ENCODE data around the gene TRNP1.
A peak's percentile ranks its signal among the peaks of the same experiment; 100 is the strongest.

TRNP1 gene

DNA sequence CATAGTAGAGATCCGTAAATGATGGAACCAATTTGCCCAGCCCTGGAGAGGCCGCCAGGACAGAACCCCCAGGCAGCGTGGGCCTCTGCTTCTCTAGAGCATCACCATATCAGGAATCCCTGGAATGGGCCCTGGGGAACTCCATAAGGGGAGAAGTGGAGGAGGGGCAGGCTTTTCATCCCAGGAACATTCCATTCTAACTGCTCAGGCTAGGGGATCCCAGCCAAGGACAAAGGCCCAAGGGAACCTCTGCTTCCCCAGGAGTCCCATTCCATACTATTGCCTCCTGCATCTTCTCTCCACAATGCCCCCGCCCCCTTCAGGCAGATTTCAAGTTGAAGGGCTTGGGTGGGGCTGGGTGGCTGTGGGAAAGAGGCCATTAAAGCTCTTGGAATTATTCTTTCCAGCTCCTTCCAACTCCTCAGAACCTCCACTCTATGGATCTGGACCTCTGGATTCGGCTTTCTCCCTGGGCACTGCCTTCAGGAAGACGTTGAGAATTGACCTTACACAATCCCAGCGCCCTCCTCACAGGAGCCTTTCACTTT is 6.0 kb downstream of the TRNP1 start:
- peak; percentile 84 to 96 for DNase-seq
- TF ChIP-seq, protein P1, sequence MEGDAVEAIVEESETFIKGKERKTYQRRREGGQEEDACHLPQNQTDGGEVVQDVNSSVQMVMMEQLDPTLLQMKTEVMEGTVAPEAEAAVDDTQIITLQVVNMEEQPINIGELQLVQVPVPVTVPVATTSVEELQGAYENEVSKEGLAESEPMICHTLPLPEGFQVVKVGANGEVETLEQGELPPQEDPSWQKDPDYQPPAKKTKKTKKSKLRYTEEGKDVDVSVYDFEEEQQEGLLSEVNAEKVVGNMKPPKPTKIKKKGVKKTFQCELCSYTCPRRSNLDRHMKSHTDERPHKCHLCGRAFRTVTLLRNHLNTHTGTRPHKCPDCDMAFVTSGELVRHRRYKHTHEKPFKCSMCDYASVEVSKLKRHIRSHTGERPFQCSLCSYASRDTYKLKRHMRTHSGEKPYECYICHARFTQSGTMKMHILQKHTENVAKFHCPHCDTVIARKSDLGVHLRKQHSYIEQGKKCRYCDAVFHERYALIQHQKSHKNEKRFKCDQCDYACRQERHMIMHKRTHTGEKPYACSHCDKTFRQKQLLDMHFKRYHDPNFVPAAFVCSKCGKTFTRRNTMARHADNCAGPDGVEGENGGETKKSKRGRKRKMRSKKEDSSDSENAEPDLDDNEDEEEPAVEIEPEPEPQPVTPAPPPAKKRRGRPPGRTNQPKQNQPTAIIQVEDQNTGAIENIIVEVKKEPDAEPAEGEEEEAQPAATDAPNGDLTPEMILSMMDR (IDR thresholded peaks at IDR 0.05), result peak in 1 of 2 experiments; percentile 11
- peak overlapping the region; percentile 89 to 90 for H3K27ac ChIP-seq
- no peaks in the 10 kb centered on the region for H3K9me3 ChIP-seq
- H3K4me1 ChIP-seq, result peaks cover 0 to 96% (median 77%) of the 10 kb centered on the region in 4 donors
- peaks cover 7 to 19% (median 9%) of the 10 kb centered on the region in 3 donors for H3K36me3 ChIP-seq
- no peaks in the 10 kb centered on the region for H3K27me3 ChIP-seq
- no peak overlapping the region for H3K4me3 ChIP-seq
- intact Hi-C loops (cut with DNase I; ENCODE audit: low total_unique reads), result loop anchor here (1.0 to 5.0 kb wide), 2 partner anchors 12 to 33 kb away; no protein-coding TSS in a partner anchor

GRCh38 chr1:27000090-27000816 is 6.8 kb downstream of the TRNP1 start:
- DNase-seq, result no peak
- intact Hi-C loops (cut with DNase I; ENCODE audit: low total_unique reads), result no loop called here
- peaks cover 0 to 96% (median 78%) of the 10 kb centered on the region in 4 donors for H3K4me1 ChIP-seq
- no peak overlapping the region for H3K4me3 ChIP-seq
- peak overlapping the region; percentile 89 to 90 for H3K27ac ChIP-seq
- TF ChIP-seq, protein P1 (IDR thresholded peaks at IDR 0.05), result no peak
- H3K27me3 ChIP-seq, result no peaks in the 10 kb centered on the region
- H3K9me3 ChIP-seq, result no peaks in the 10 kb centered on the region
- peaks cover 12 to 26% (median 16%) of the 10 kb centered on the region in 3 donors for H3K36me3 ChIP-seq

DNA sequence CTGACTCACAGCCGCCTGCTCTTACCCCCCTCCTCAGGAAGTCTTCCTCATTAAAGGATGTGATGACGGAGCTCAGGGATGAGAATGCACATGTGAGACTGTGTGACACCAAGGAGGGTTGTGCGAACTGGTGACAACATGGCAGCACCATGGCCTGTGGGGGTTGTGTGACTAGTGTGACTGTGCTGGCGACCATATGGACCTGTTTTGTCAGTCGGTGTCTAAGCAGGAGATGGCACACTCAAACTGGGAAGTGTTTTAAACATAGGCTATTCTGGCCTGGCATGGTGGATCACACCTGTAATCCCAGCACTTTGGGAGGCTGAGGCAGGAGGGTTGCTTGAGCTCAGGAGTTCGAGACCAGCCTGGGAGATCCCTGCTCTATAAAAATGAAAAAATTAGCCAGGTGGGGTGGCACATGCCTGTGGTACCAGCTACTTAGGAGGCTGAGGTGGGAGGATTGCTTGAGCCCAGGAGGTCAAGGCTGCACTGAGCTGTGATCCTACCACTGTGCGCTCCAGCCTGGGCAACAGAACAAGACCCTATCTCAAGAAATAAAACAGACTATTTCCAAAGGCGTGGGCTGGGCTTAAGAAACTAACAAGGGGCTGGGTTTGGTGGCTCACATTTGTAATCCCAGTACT is 7.4 kb downstream of the TRNP1 start:
- H3K27me3 ChIP-seq, result no peaks in the 10 kb centered on the region
- intact Hi-C loops (cut with DNase I; ENCODE audit: low total_unique reads), result no loop called here
- no peak overlapping the region for H3K4me3 ChIP-seq
- peaks cover 0 to 96% (median 82%) of the 10 kb centered on the region in 4 donors for H3K4me1 ChIP-seq
- H3K27ac ChIP-seq, result peak overlapping the region; percentile 89 to 90
- H3K36me3 ChIP-seq, result peaks cover 19 to 33% (median 23%) of the 10 kb centered on the region in 3 donors
- no peaks in the 10 kb centered on the region for H3K9me3 ChIP-seq
- peak in 1 of 2 donors; percentile 77 for DNase-seq
- TF ChIP-seq, protein P1 (IDR thresholded peaks at IDR 0.05), result no peak

- TF ChIP-seq, protein P1 (IDR thresholded peaks at IDR 0.05), result no peak
- Histone ChIP-seq H3K27me3 (no peaks in the 10 kb centered on the region), H3K4me1 (peaks cover 0 to 97% (median 87%) of the 10 kb centered on the region in 4 donors), H3K4me3 (no peak overlapping the region), H3K27ac (peak overlapping the region; percentile 89 to 90), H3K9me3 (no peaks in the 10 kb centered on the region), H3K36me3 (peaks cover 27 to 41% (median 31%) of the 10 kb centered on the region in 3 donors)
- intact Hi-C loops (cut with DNase I; ENCODE audit: low total_unique reads), result no loop called here
- peak; percentile 65 to 80 for DNase-seq
Observed at GRCh38 chr1:27001570-27002360, 8.3 kb downstream of the TRNP1 start.

DNA sequence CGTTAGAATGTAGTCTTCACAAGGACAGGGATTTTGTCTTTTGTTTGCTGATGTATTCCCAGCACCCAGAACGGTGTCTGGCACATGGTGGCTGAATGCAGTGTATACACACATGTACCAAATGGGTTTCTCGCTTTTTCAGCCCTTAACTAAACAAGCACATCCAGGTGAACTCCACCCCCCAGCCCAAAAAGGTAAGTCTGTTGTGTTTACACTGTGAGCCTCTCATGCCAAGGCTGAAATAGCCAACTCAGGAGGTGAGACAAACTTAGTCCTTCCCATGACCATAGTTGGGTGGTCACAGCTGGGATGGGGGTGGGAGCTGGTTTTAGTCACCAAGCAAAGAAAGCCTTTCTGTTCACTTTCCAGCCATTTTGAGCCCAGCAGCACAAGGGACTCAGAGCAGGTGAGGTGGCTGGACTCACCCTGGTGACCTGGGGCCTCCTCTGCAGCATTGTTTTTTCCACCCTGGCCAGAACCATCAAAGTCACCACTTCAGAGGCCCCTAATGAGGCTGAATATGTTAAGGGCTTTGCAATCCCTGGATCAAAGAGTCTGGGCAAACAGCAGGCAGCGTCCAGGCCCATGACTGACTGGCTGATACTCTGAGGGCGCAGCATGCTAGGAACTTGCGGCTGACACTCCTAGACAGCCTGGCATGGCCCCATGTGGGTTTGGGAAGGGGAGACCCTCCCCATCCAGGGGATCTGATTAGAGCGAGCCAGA is 10.4 kb downstream of the TRNP1 start:
- Histone ChIP-seq H3K4me1 (peaks cover 0 to 97% (median 88%) of the 10 kb centered on the region in 4 donors), H3K27ac (peak overlapping the region; percentile 62 to 67), H3K27me3 (no peaks in the 10 kb centered on the region), H3K4me3 (no peak overlapping the region), H3K36me3 (peaks cover 27 to 42% (median 33%) of the 10 kb centered on the region in 3 donors), H3K9me3 (no peaks in the 10 kb centered on the region)
- TF ChIP-seq, protein P1 (IDR thresholded peaks at IDR 0.05), result no peak
- no peak for DNase-seq
- intact Hi-C loops (cut with DNase I; ENCODE audit: low total_unique reads), result no loop called here

All from tibial artery (tissue), 4 donors.